Endothelial cell of umbilical vein (primary cell): ENCODE measurements around the gene ZGLP1. TPM values are rescaled to one million over a fixed set of nuclear protein-coding genes. Genes with fewer than 3 reads are reported as not detected.
A peak's percentile ranks its signal among the peaks of the same experiment; 100 is the strongest.

Experiments
- BruUV-seq: library from RNA; stranded (reverse); fragments of 400-500 nt; replicated peaks from 2 replicates; lab custom pipeline; 2021; lab: Mats Ljungman, UMichigan
- CTCF ChIA-PET: fragments of 300-600, 350-600 bp; sonication (Branson Sonifier 250); formaldehyde crosslinking; loops from one replicate; lab custom pipeline; 2021; ENCODE audit warnings: antibody characterized with exemption, inconsistent platforms; lab: Charles Lee
- POLR2A ChIA-PET: fragments of 300-600, 350-600 bp; sonication (Branson Sonifier 250); formaldehyde crosslinking; loops from one replicate; lab custom pipeline; 2021; ENCODE audit warnings: antibody characterized with exemption, inconsistent platforms; lab: Charles Lee
- DNase-seq: peaks from one replicate; pipeline ENCODE4 v3.0.0-alpha.2; 2011; ENCODE audit warnings: low read depth, low spot score
- FAIRE-seq: peaks from 2 replicates; lab custom pipeline; 2011; peaks lifted over from hg19 to GRCh38; lab: Jason Lieb, UNC
- H2AFZ ChIP-seq: 2 replicates; pipeline ENCODE4 v1.6.0; 2012; ENCODE audit warnings: low read depth, low read length, control low read depth, inconsistent platforms
- H3K27ac ChIP-seq: 2 replicates; pipeline ENCODE4 v1.5.1; 2011; ENCODE audit warnings: low read depth, mild to moderate bottlenecking, control low read depth, low read length, moderate library complexity; ENCODE audit not compliant: insufficient read depth
- H3K27me3 ChIP-seq, 2 experiments: 2 replicates each; pipeline versions ENCODE4 v1.6.0 to v1.6.1; 2011; ENCODE audit warnings: low read length in 2 of 2, mixed read lengths in 1 of 2; ENCODE audit not compliant: control insufficient read depth in 2 of 2, insufficient read depth in 2 of 2
- H3K36me3 ChIP-seq, 2 experiments: 2 replicates in 1 of 2; 3 replicates in 1 of 2; pipeline ENCODE4 v1.5.1; 2011; ENCODE audit warnings: low read length in 2 of 2, mild to moderate bottlenecking in 1 of 2, moderate library complexity in 1 of 2; ENCODE audit not compliant: control insufficient read depth in 2 of 2, insufficient read depth in 2 of 2; ENCODE audit errors: extremely low read depth in 1 of 2
- H3K4me1 ChIP-seq: 3 replicates; pipeline ENCODE4 v1.5.1; 2011; ENCODE audit warnings: mild to moderate bottlenecking, low read length; ENCODE audit not compliant: control insufficient read depth, insufficient read depth; ENCODE audit errors: extremely low read depth
- H3K4me2 ChIP-seq: 2 replicates; pipeline ENCODE4 v1.6.1; 2011; ENCODE audit warnings: low read length, control low read depth, mixed read lengths; ENCODE audit not compliant: insufficient read depth
- H3K4me3 ChIP-seq, 3 experiments: fragments of 200-600 bp in 1 of 3; sonication (generic), shearing (Covaris generic) in 1 of 3; replicated peaks in 1 of 3; 2 replicates each; pipeline ENCODE4 v1.5.1; 2011 to 2016; ENCODE audit warnings: control low read depth in 3 of 3, low read length in 3 of 3, mild to moderate bottlenecking in 2 of 3, inconsistent platforms in 1 of 3, low read depth in 1 of 3, moderate library complexity in 1 of 3; ENCODE audit not compliant: insufficient read depth in 1 of 3
- H3K79me2 ChIP-seq: 2 replicates; pipeline ENCODE4 v1.6.0; 2012; ENCODE audit warnings: low read length, inconsistent platforms; ENCODE audit not compliant: control insufficient read depth, insufficient read depth
- H3K9ac ChIP-seq: replicated peaks from 2 replicates; pipeline ENCODE3; 2011; ENCODE audit warnings: low read length, control low read depth; ENCODE audit not compliant: insufficient read depth; ENCODE audit errors: extremely low read depth
- H3K9me1 ChIP-seq: replicated peaks from 3 replicates; pipeline ENCODE4 v1.6.0; 2011; ENCODE audit warnings: mild to moderate bottlenecking, low read length; ENCODE audit not compliant: control insufficient read depth, insufficient read depth; ENCODE audit errors: extremely low read depth
- H3K9me3 ChIP-seq: replicated peaks from 2 replicates; pipeline ENCODE4 v1.5.1; 2012; ENCODE audit warnings: low read length, inconsistent platforms; ENCODE audit not compliant: control insufficient read depth, insufficient read depth
- H4K20me1 ChIP-seq: replicated peaks from 2 replicates; pipeline ENCODE3; 2011; ENCODE audit warnings: mild to moderate bottlenecking, low read length; ENCODE audit not compliant: control insufficient read depth, insufficient read depth; ENCODE audit errors: extremely low read depth
- EZH2 ChIP-seq: IDR thresholded peaks from 2 replicates; pipeline ENCODE4 v1.6.1; 2012; ENCODE audit warnings: borderline replicate concordance, low read depth, mild to moderate bottlenecking, moderate library complexity, low read length, inconsistent platforms; ENCODE audit not compliant: severe bottlenecking
- FOS ChIP-seq: IDR thresholded peaks from 2 replicates; pipeline ENCODE4 v1.6.1; 2011; ENCODE audit warnings: mild to moderate bottlenecking, low read length, moderate library complexity, borderline replicate concordance; ENCODE audit not compliant: insufficient read depth
- MYC ChIP-seq: IDR thresholded peaks from one replicate; pipeline ENCODE4 v1.6.1; 2011; ENCODE audit warnings: mild to moderate bottlenecking, low read depth, low read length
- POLR2A ChIP-seq: IDR thresholded peaks from 2 replicates; pipeline ENCODE4 v1.6.1; 2012; ENCODE audit warnings: low read depth, mild to moderate bottlenecking, control low read depth, low read length
- POLR2AphosphoS5 ChIP-seq: IDR thresholded peaks from 2 replicates; pipeline ENCODE4 v1.6.1; 2012; ENCODE audit warnings: low read depth, mild to moderate bottlenecking, control low read depth, low read length, moderate library complexity; ENCODE audit not compliant: insufficient read depth
- dilution Hi-C: fragments of 300-500 bp; cut with MboI; formaldehyde crosslinking; loops from one replicate; pipeline ENCODE4 v1.15.0; 2019; ENCODE audit warnings: low sequenced_read_pairs; ENCODE audit not compliant: extremely low pct_ligation_motif_present
- intact Hi-C: fragments of 100-400 bp; cut with micrococcal nuclease; formaldehyde crosslinking; loops from one replicate; pipeline ENCODE4 v1.10.0; 2022
- polyA plus RNA-seq, 4 experiments: library from polyadenylated mRNA; depleted of rRNA in 3 of 4; stranded (reverse) in 3 of 4; unstranded in 1 of 4; fragments of >200 nt; gene quantifications; 2 replicates each; pipeline versions ENCODE4 v1.2.1 to v1.2.3, GENCODE V29; 2011 to 2012; ENCODE audit warnings: missing spikeins in 1 of 4
- total RNA-seq: library from RNA; stranded (reverse); gene quantifications from 2 replicates; pipeline ENCODE4 v1.2.3, GENCODE V29; 2021

The ZGLP1 gene
- total and polyA plus RNA-seq, 2 donors (not counting 3 experiments of a cell fraction or from before 2014, with no cell fraction given): 1.6 to 2.9 TPM

GRCh38 chr19:10333758-10334587 is 24.4 kb upstream of the ZGLP1 start:
- Histone ChIP-seq H2AFZ (peak overlapping the region; percentile 46), H3K36me3 (peaks cover 3 to 8% of the 10 kb centered on the region in 2 experiments), H3K27me3 (no peaks in the 10 kb centered on the region), H4K20me1 (no peaks in the 10 kb centered on the region), H3K4me3 (peak overlapping the region; percentile 8 to 71 (median 31)), H3K27ac (no peak overlapping the region), H3K9me1 (no peaks in the 10 kb centered on the region), H3K4me2 (peak overlapping the region; percentile 64), H3K4me1 (peaks cover 16% of the 10 kb centered on the region), H3K79me2 (peaks cover 23% of the 10 kb centered on the region), H3K9ac (no peak overlapping the region), H3K9me3 (no peaks in the 10 kb centered on the region)
- dilution Hi-C loops: no loop called here
- ChIA-PET CTCF (interaction anchor here (0.6 to 3.5 kb wide), 16 partner anchors 10 to 84 kb away, joined by 3 to 23 read pairs (median 4); partner anchors contain the start of genes CDC37, ICAM1 and TYK2), POLR2A (interaction anchor here (0.5 to 2.2 kb wide), 9 partner anchors 11 to 228 kb away, joined by 3 to 13 read pairs (median 4); partner anchors contain the start of genes ICAM1, PPAN and TYK2)
- intact Hi-C loops: loop anchor here (1.0 to 5.0 kb wide), 5 partner anchors 17 to 82 kb away; partner anchors contain the start of genes FDX2, MRPL4 and TYK2
- no peak for TF ChIP-seq MYC
- TSS peak; percentile 51 for BruUV-seq
- FAIRE-seq (no peak), DNase-seq (no peak)

- DNase-seq: peak; percentile 97
- Histone ChIP-seq H3K9me1 (no peaks in the 10 kb centered on the region), H3K4me2 (peak within 1 kb of the TSS; percentile 64), H3K4me1 (peaks cover 16% of the 10 kb centered on the region), H4K20me1 (no peaks in the 10 kb centered on the region), H3K9me3 (no peaks in the 10 kb centered on the region), H3K4me3 (peak within 1 kb of the TSS; percentile 31 to 71 (median 47)), H3K79me2 (peaks cover 23% of the 10 kb centered on the region), H3K27me3 (no peaks in the 10 kb centered on the region), H2AFZ (peak within 1 kb of the TSS; percentile 49), H3K9ac (peak within 1 kb of the TSS; percentile 95), H3K27ac (peak within 1 kb of the TSS; percentile 78), H3K36me3 (peaks cover 3 to 13% of the 10 kb centered on the region in 2 experiments)
- dilution Hi-C loops: no loop called here
- BruUV-seq: no TSS peak
- peak; percentile 83 for TF ChIP-seq POLR2A
- TF ChIP-seq FOS: peak; percentile 14
- TF ChIP-seq EZH2: no peak
- peak; percentile 65 for TF ChIP-seq POLR2AphosphoS5
- peak; percentile 4 for TF ChIP-seq MYC
- intact Hi-C loops: loop anchor here (1.0 to 5.0 kb wide), 3 partner anchors 16 to 81 kb away; partner anchors contain the start of genes FDX2 and MRPL4
- ChIA-PET POLR2A (interaction anchor here (0.5 to 2.2 kb wide), 8 partner anchors 10 to 227 kb away, joined by 3 to 13 read pairs (median 4); partner anchors contain the start of genes ICAM1, PPAN and TYK2), CTCF (interaction anchor here (0.6 to 3.5 kb wide), 9 partner anchors 12 to 83 kb away, joined by 3 to 23 read pairs (median 6); partner anchors contain the start of gene ICAM1)
- peak; percentile 99 for FAIRE-seq
Measured at GRCh38 chr19:10332965-10333757, 23.5 kb upstream of the ZGLP1 start, which contains the start of gene RAVER1. Gene RAVER1, minus strand, starts transcription at chr19:10333529. Its CDS starts 22 bp downstream, at chr19:10333507.
